Transverse colon (tissue), 4 donors: Measurements from ENCODE around the gene FGGY.

ENCODE experiments used
- CTCF ChIP-seq, 5 experiments: fragments of 200-600 bp in 3 of 5; fragments of 450-650 bp in 2 of 5; sonication (generic) in 3 of 5; IDR thresholded peaks; 1 replicate in 2 of 5; 2 replicates in 3 of 5; pipeline ENCODE4 v1.5.1; 2016 to 2017; ENCODE audit warnings: antibody characterized with exemption in 5 of 5, inconsistent platforms in 3 of 5, mild to moderate bottlenecking in 2 of 5, moderate library complexity in 1 of 5
- EP300 ChIP-seq: sonication (generic); formaldehyde crosslinking; IDR thresholded peaks from one replicate; pipeline ENCODE4 v1.6.1; 2017; ENCODE audit warnings: antibody characterized with exemption, low read depth
- POLR2A ChIP-seq: fragments of 450-650 bp; IDR thresholded peaks from one replicate; pipeline ENCODE4 v1.6.1; 2016; ENCODE audit warnings: antibody characterized with exemption, mild to moderate bottlenecking, moderate library complexity
- POLR2AphosphoS5 ChIP-seq, 3 donors: sonication (generic); formaldehyde crosslinking; IDR thresholded peaks; one replicate each; pipeline ENCODE4 v1.6.1; 2016; ENCODE audit warnings: antibody characterized with exemption in 3 of 3

- TF ChIP-seq EP300 (no peak), CTCF (IDR thresholded peaks at IDR 0.05) (no peak), POLR2AphosphoS5 (IDR thresholded peaks at IDR 0.05) (no peak), POLR2A (no peak)
These were observed 121.7 kb downstream of the FGGY start for GRCh38 chr1:59418363-59419144.
